Upper lobe of right lung (tissue), 1 donor: Measurements from ENCODE around the gene PLAC9. TPM values are rescaled to one million over a fixed set of nuclear protein-coding genes. Genes with fewer than 3 reads are reported as not detected.
A peak's percentile ranks its signal among the peaks of the same experiment; 100 is the strongest.
"Not testable (repeated sequence)": the region's sequence is repeated elsewhere in the genome, so short reads cannot be mapped to it uniquely, and the experiment has no call there.

Experiments used
- ATAC-seq: fragments of 200-7000 bp; cut with Tn5 transposase; one replicate; pipeline ENCODE4 v1.9.1; 2020; ENCODE audit warnings: mild to moderate bottlenecking, moderate library complexity
- DNase-seq: peaks from one replicate; pipeline ENCODE4 v3.0.0-alpha.2; 2020
- H3K27ac ChIP-seq: fragments of 200-600 bp; one replicate; pipeline ENCODE4 v1.8.0; 2022
- H3K27me3 ChIP-seq: fragments of 200-600 bp; one replicate; pipeline ENCODE4 v1.8.0; 2022; ENCODE audit warnings: mild to moderate bottlenecking
- H3K36me3 ChIP-seq: fragments of 200-600 bp; one replicate; pipeline ENCODE4 v1.8.0; 2022
- H3K4me1 ChIP-seq: fragments of 200-600 bp; one replicate; pipeline ENCODE4 v1.8.0; 2022
- H3K4me3 ChIP-seq: fragments of 200-600 bp; one replicate; pipeline ENCODE4 v1.8.0; 2022; ENCODE audit warnings: mild to moderate bottlenecking
- H3K9me3 ChIP-seq: fragments of 200-600 bp; one replicate; pipeline ENCODE4 v1.8.0; 2022
- CTCF ChIP-seq: fragments of 200-600 bp; IDR thresholded peaks from one replicate; pipeline ENCODE4 v1.8.0; 2022; ENCODE audit warnings: antibody characterized with exemption
- intact Hi-C: fragments of 100-400 bp; cut with DNase I; formaldehyde crosslinking; loops from one replicate; pipeline ENCODE4 v1.11.0; 2022
- total RNA-seq: library from RNA; stranded (reverse); fragmentation: NEBNext Ultra II Directional; extraction: Animal tissue kit (Norgen Biotek cat#: 25700); gene quantifications from one replicate; pipeline ENCODE4 v1.2.1, GENCODE V29; 2021
- donor health status: DM: no; HTN: yes; CAD: no; lungs with severe emphysema.

PLAC9 gene
- total RNA-seq, 1 donor from 2014 or later = 24.1 TPM

GRCh38 chr10:80141696-80142460, 9.3 kb downstream of the PLAC9 start:
- DNase-seq (no peak), ATAC-seq (no peak)
- no peaks in the 10 kb centered on the region for H3K27me3 ChIP-seq
- H3K36me3 ChIP-seq = no peaks in the 10 kb centered on the region
- TF ChIP-seq CTCF = no peak
- H3K4me3 ChIP-seq = no peak overlapping the region
- intact Hi-C loops = no loop called here
- H3K9me3 ChIP-seq = no peaks in the 10 kb centered on the region
- no peak overlapping the region for H3K27ac ChIP-seq
- peaks cover 19% of the 10 kb centered on the region for H3K4me1 ChIP-seq

- Histone ChIP-seq H3K36me3 (no peaks in the 10 kb centered on the region), H3K4me3 (peak overlapping the region; percentile 19), H3K27ac (peak overlapping the region; percentile 24), H3K9me3 (no peaks in the 10 kb centered on the region), H3K4me1 (peaks cover 17% of the 10 kb centered on the region), H3K27me3 (no peaks in the 10 kb centered on the region)
- TF ChIP-seq CTCF = no peak
- ATAC-seq (peak; percentile 67), DNase-seq (no peak)
- intact Hi-C loops = no loop called here
These were observed 11.7 kb downstream of the PLAC9 start for GRCh38 chr10:80144067-80144695.

GRCh38 chr10:80144696-80145131, 12.2 kb downstream of the PLAC9 start:
- peaks cover 17% of the 10 kb centered on the region for H3K4me1 ChIP-seq
- ATAC-seq (peak; percentile 35), DNase-seq (no peak)
- no peaks in the 10 kb centered on the region for H3K27me3 ChIP-seq
- no peaks in the 10 kb centered on the region for H3K9me3 ChIP-seq
- no peaks in the 10 kb centered on the region for H3K36me3 ChIP-seq
- no peak overlapping the region for H3K27ac ChIP-seq
- peak overlapping the region; percentile 19 for H3K4me3 ChIP-seq
- TF ChIP-seq CTCF = no peak
- intact Hi-C loops = no loop called here

- DNase-seq = not testable (repeated sequence)
These were observed 13.1 kb downstream of the PLAC9 start for GRCh38 chr10:80145406-80146308.

GRCh38 chr10:80146918-80147317, 14.4 kb downstream of the PLAC9 start:
- intact Hi-C loops = no loop called here
- no peak for TF ChIP-seq CTCF
- H3K4me1 ChIP-seq = peaks cover 17% of the 10 kb centered on the region
- H3K4me3 ChIP-seq = no peak overlapping the region
- no peak overlapping the region for H3K27ac ChIP-seq
- ATAC-seq (no peak), DNase-seq (no peak)
- no peaks in the 10 kb centered on the region for H3K9me3 ChIP-seq
- peaks cover 9% of the 10 kb centered on the region for H3K36me3 ChIP-seq
- H3K27me3 ChIP-seq = no peaks in the 10 kb centered on the region

More at GRCh38 chr10:80145406-80146308, 13.1 kb downstream of the PLAC9 start:
- H3K4me1 ChIP-seq = peaks cover 17% of the 10 kb centered on the region
- H3K4me3 ChIP-seq, intact Hi-C loops, H3K27me3 ChIP-seq, H3K27ac ChIP-seq, H3K9me3 ChIP-seq, H3K36me3 ChIP-seq: not testable (repeated sequence)
- peak; percentile 13 for ATAC-seq
